Activated CD8-positive, alpha-beta memory T cell treated with anti-CD3 and anti-CD28 coated beads, Interleukin-2, amount 50 U/mL, for 4 hours (primary cell): ENCODE measurements around the gene RFX3.

Experiments used
- DNase-seq: peaks from one replicate; pipeline ENCODE4 v3.0.0-alpha.2; 2020

The RFX3 gene

DNA sequence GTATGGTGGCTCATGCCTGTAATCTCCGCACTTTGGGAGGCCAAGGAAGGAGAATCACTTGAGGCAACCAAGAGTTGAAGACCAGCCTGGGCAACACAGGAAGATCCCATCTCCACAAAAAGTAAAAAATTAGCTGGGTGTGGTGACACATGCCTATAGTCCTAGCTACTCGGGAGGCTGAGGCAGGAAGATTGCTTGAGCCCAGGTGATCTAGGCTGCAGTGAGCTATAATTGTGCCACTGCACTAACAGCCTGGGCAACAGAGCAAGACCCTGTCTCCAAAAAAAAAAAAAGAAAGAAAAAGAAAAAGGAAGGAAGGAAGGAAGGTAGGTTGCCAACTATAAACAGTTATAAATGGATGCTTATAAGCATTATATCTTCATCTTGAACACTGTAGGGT, 51.0 kb downstream of the RFX3 start:
- DNase-seq, result no peak

DNA sequence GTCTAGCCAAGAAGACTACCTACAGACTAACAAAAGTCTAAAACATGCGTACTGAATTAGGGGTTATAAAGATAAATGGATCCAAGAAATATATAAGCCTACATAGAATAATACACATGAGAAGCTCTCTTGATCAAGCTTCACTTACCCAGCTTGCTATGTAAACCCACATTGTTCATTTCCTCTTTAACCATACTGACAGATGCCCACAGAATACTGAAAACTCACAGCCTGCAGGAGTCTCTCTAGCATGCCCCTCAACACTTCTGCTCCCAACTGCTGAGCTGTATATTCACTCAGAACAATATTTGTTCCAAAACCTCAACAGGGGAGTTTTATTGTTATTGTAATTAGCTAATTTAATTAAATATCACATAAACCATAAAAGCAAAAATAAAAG, 52.4 kb downstream of the RFX3 start:
- DNase-seq, result no peak

DNA sequence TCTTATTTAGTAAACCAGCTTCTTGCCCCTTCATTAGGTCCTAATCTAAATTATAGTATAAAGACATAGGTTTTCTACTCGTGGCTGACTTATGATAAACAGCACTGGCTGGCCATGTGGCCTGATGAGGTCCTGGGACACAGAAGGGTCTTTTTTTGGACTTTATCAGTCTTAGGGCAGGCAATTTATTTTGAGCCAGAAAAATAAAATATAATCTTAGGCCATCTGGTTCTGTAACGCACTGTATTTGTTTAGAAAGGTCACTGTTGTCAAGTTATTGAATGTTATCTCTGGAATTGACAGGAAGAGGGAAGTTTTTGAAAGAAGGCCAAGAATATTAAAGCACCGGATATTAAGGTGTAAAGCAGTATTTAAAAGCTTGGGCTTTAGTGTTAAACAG, 53.9 kb downstream of the RFX3 start:
- DNase-seq, result no peak

DNA sequence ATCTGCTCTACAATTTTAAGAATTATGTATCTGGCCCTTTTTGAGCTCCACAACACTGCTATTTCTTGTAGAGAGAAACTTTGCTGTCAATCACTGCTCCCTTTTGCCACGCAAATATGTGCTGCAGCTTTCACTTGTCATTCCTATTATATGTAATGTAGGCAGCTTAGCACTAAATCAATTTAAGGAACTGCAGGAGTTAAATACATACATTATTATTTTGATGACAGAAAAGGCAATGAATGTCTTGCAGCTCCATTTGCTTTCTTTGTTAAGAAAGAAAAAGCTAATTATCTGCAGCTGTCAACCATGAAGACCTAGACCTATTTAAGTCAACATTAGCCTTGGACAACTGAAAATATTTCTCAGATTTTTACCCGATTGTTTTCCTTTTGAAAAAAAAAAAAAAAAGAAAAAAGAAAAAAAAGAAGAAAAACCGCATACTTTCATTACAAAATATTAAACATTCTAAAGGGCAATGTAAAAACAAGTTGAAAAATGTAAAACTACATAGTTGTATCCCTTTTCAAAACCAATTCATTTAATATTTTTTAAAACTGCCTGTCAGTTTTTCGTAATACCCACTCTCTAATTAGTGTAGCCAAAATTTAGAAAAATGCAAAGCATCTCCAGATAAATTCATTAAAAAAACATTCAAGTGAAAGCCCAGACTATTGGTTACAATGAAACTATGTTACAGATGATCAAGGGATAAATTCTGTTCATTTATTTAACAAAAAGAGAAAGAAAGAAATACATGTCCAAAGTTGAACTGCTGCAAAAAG, 57.2 kb downstream of the RFX3 start:
- no peak for DNase-seq

DNA sequence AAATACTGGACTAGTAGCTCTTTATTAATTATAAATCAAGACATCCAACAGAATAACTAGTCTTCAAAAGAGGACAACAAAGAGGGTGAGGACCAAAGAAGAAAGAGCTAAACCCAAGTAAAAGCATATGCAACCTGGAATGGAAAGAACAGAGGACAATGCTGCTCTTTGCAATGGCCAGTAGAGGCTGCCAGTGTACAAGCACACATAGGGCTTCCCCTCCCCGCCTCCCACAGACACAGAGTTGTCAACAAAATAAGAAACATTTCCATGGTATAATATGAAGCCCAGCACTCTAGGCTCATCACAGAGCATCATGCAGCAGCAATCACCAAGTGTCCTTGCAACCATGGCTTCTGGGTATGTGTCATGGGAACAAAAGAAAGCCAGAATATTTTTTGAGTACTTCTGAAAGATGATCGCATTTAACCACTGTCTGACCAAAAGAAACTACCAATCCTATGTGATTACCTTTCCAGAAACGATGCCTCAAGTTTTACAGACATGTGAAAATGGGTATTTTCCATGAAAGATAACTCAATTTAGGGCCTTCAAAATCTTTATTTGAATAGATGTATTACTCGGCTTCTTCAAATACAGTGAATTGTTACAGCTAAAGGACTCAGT, 58.1 kb downstream of the RFX3 start:
- peak; percentile 57 for DNase-seq

DNA sequence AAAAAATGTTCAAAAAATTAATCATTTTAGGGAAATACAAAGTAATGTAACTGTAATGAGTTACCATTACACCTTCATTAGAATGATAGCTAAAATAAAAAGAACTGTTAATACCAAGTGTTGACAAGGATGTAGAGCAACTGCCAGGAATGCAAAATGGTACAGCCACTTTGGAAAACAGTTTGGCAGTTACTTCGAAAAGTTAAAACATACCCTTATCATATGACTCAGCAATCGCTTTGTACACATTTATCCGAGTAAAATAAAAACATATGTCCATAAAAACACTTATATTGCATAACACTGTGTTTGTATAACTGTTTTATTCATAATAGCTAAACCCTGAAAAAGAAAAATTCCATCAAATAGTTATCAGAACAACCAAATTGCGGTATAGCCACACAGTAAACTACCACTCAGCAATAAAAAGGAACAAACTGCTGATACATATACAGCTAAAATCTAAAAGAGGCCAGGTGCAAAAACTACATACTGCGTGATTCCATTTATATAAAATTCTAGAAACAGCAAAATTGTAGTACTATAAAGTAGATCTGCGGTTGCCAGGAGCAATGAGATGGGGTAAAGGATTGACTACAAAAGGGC, 61.7 kb downstream of the RFX3 start:
- DNase-seq, result no peak

DNA sequence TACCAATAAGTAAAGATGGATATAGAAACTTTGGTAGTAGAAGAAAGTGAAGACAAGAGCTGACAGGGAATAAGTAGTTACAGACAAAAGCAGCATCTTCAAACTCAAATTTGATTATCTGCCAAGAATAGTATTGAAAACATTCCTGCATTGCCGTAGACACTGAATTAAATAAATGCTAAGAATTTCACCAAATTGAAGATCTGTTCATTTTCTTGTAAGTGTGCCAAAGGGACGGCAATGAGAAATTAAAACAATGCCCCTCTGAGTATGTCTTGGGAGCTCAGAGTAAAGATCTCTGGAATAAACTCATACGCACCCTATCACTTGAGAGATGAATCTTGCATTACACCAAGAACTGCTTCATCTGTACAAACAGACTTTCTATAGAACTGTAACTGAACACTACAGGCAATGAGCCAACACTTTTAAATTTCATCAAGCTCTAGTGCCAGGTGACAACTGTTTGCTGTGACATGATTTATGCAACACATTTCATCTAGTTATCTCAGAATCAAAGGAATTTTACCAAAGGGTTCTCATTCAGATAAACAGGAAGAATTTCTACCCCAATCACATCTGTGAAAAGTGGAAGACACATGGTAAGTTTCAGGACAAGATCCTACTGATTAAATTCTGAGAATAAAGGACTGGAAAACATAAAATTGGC, 66.9 kb downstream of the RFX3 start:
- no peak for DNase-seq

DNA sequence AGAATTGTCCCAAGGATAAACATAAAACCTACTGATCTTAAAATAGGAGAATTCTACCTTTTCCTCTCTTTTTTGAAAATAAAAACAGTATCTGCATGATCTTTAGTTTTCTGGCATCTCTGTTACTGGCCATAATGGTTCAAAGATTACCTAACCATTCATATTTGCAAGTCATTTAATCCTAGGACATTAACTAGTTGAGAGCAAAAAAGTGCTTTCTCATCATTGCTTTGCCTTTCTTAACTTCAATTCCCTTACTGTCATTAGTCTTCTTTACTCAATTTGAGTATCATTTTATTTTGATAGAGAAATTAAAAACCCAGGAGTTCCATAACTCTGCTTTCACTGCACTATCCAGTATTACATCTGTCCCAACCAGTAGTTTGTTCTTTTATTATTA, 68.6 kb downstream of the RFX3 start:
- DNase-seq, result no peak

DNA sequence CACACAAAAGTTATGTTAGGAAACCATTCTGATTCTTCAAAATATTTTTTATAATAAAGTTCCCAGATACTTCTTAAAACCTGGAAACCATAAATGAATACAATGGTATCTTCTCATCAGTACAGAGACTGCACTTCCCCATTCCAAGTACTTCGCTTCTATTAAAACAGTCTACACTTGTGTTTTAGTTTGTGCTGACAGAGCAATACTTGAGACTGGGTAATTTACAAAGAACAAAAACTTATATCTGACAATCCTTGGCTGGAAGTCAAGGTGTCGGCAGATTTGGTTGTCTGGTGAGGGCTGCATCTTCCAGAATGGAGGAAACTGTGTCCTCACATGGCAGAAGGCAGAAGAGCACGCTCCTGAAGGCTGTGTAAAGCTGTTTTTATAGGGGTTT, 70.1 kb downstream of the RFX3 start:
- no peak for DNase-seq

DNA sequence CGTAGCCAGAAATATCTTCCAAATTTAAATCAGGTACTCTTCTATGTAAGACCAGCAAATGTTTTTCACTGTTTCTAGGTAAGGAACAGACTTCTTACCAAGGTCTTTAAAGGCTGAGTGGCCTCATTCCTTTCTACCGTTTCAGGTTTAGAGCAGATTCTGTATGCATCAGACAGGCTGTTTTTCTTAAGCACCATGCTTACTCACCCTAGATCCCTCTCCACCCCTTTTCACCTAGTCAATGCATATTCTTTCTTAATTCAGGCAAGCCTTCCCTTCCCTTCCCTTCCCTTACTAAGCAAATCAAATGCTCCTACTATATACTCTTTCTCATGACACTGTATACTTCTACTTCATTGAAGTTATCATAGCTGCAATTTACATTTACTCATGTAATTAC, 70.7 kb downstream of the RFX3 start:
- DNase-seq, result no peak

DNA sequence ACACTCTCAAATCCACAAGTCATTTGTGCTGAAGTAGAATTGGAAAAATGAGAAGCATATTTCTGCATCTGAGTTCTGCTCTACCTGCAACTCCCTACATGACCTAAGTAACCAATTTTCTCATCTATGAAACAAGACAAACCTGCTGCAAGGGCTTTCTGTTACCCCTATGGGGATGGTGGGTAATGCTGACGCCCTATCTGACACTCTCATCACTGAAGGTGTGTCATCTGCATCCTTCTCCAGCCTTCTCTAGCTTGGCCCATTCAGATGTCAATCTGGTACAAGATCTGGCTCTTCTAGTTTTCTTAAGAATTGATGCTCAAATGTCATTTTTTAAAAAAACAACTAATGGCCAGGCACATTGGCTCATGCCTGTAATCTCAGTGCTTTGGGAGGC, 73.8 kb downstream of the RFX3 start:
- DNase-seq, result no peak

DNA sequence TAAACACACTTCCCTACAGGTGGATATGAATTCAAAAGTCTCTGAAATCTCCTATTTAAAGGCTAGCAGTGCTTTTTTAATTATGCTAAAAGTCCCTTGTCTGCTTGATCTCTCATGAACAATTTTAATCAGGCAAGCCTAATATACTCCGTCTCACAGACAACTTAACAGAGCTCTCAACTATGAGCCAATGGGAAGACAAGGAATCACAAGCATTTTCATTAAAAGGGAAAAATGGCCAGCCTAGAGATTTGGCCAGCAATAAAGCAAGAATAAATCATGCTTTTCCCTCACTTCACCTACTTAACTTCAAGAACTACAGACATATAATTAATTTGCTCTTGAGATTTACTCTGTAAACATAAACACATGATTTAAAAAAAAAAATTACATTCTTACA, 78.0 kb downstream of the RFX3 start:
- no peak for DNase-seq

DNA sequence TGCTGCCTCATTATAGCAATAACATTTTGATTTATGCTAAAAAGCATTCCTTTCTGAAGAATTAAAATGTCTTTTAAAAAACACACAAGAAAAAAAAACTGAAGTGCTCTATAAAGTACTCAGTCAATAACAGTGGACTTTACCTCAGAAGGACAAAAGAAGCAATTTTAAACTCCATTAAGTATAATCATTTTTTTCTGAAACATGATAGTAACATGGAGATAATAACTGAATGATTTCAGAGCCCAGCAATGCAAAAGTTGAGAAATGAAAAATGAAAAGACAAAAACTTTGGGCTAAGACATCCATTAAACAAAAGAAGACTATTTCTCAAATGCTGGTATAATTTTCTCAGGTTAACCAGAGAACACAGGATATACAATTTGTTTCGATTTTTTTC, 78.7 kb downstream of the RFX3 start:
- no peak for DNase-seq

DNA sequence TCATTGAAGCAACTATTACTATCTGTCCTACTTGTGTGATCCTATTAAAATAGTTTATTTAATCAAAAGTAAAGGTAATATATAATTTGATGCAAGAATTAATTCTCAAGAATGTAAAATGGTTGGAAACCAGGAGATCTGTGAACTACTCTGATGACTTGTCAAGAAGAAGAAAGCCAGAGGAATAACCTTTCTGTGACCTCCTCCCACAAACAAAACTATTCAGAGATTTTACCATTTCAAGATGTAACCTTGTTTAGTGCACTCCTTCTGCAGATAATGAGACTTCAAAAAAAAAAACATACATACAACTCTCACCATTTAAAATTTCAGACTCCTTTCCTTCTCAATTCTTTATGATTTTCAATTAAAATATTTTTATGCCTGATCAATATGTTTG, 79.5 kb downstream of the RFX3 start:
- DNase-seq, result no peak

DNA sequence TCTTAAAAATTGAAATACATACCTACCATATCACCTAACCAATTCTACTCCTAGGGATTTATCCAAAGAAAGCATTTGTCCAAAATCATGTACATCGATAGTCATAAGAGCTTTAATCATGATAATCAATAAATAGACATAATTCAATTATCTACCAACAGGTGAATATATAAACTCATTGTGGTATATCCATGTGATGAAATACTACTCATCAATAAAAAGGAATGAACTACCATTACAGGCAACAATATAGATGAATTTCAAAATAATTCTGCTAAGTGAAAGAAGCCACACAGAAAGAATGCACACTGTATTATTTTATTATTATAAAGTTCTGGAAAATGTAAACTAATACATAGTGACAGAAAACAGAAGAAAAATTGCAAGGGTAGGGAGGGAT, 81.8 kb downstream of the RFX3 start:
- no peak for DNase-seq

DNA sequence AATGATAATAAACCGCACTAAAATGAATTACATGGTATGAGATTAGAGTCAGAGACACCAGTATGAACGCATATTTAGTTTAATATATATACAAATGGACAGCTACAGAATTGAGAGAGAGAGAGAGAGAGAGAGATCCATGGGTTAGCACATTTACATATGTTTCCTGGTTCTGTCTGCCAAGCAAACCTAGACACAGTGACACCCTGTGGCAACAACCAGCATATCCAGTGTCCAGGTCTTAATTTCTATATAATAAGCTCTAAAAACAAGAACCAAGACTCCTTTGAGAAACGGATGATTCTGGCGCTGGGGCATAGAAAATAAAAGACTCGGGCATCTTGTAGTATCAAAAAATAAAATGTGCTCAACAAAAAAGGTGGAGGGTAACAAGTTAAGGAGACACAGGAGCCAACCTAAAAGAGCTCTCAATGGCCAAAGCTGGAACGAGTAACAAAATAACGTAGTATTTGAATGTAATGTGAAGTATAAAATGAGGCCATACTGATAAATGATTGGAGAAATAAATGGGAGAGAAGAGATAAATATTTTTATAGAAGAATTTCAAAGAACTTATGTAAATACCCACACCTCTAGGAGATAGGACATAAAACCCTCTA, 84.5 kb downstream of the RFX3 start:
- DNase-seq, result peak; percentile 37

DNA sequence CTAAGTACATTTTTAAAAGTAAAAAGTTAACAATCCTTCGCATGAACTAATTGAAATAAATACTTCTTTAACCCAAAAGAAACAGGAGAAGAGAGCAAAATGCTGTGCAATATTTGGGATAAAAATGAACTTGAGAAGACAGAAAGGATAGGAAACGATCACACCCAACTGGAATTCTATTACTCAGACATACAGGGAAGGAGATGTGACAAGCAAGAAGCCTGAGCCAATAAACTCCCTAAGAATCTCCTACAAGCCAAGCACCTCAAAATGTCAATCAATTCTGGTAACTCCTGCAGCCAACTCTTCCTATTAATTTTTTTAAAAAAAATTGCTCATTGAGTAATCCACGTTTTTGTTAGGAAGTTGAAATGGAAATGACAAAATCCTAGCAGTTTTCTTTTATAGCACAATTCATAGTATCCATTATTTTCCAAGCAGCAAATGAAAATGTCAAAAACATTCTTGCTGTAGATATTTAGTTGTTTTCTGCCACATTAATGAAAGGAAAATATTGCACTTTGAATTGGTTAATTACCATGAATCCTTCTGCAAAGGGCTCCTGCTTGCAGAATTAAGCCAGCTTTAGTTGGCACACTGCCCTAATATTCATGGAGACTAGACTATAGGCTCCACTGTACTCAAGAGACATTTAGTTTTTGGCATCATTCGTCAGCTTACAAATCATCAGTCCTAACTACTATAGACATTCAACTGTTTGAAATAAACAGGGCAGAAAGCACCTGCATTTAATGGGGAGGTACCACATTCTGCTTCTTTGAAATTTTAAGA, 89.0 kb downstream of the RFX3 start:
- DNase-seq, result no peak

DNA sequence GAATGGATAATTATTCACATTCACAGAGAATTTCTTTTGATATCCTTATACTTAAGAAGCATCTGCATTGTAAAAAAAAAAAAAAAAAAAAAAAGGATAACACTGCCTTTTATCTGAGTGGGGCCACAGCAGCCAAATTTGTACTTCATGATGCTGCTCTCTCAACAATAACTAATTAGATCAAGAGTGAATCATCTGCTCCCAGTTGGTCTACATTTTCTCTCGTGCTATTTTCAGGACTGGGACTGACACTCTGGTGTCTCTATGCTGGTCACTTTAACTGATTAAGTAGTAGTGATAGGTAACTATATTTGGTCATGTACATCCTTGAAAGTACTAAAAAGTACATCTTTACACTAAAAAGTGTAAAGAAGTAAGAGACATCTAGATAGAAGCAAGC, 90.1 kb downstream of the RFX3 start:
- DNase-seq, result no peak

DNA sequence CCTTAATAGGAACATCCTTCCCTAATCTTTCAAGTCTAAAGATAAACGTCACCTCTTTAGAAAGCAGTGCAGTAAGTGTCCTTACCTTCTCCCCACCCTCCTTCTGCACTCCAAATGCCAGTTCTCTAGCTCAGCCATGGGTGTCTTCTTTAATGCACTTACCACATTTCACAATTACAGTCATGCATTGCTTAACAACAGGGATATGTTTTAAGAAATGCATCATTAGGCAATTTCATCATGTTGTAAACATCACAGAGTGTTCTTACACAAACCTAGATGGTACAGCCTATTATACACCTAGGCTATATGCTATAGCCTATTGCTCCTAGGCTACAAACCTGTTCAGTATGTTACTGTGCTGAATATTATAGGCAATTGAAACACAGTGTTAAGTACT, 91.2 kb downstream of the RFX3 start:
- DNase-seq, result no peak

DNA sequence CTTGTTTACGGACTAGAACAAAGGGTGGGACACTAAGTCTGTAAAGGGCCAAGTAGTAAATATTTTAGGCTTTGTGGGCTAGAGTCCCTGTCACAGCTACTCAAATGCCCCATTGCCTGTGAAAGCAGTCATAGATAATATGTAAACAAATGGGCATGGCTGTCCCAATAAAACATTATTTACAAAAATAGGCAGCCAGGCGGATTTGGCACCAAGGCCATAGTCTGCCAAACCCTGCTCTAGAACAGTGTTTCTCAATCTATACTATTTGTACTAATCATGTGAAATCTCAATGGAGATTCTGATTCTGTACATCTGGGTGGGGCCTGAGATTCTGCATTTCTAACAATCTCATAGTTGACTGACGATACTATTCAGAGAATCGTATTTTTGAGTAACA, 92.0 kb downstream of the RFX3 start:
- no peak for DNase-seq

DNA sequence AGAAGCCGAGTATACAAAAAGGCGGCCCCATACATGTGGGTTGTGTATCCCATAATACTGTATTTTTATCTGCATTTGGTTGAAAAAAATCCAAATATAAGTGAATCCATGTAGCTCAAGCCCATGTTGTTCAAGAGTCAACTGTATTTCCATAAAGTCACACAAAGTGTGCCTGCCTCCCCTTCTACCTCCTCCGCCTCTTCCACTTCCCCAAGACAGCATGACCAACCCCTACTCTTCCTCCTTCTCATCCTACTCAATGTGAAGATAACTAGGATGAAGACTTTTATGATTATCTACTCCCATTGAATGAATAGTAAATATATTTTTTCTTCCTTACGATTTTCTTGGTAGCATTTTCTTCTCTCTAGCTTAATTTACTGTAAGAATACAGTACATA, 92.7 kb downstream of the RFX3 start:
- DNase-seq, result no peak

DNA sequence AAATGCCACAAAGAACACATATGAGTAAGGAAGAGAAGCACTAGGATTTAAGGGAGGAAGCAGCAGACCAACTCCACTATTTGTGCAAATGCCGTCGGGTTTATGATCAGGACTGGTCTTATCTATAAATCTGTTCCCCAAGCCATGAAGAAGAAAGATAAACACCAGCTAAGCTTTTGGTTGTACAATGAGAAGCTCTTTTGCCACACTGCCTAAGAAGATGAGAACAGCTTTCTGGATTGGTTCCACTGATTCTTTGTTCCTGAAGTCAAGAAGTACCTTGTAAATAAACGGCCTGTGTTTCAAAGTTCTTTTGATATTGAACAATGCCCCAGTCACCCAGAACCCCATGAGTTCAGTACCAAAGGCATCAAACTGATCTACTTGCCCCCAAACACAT, 93.9 kb downstream of the RFX3 start:
- DNase-seq, result no peak

DNA sequence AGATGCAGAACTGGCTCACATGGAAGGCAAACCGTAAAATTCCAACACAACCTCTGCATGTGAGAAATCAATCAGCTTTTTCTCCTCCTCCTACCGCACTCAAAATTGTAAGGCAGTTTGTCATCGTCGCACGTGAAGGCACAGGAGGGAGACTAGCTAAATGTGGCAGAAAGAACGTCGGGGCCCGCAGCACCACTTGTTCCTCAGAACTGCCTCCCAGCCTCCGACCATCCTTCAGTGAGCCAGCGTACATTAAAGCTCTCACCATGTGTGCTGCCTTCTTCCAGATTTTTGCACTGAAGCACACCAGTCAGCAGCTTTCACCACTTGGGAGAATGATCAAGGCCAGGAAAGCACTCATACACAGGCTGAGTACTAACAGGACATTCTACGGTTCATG, 105.9 kb downstream of the RFX3 start:
- no peak for DNase-seq
